ENCODE measurements around the gene GRIK4.

Gene GRIK4

DNA sequence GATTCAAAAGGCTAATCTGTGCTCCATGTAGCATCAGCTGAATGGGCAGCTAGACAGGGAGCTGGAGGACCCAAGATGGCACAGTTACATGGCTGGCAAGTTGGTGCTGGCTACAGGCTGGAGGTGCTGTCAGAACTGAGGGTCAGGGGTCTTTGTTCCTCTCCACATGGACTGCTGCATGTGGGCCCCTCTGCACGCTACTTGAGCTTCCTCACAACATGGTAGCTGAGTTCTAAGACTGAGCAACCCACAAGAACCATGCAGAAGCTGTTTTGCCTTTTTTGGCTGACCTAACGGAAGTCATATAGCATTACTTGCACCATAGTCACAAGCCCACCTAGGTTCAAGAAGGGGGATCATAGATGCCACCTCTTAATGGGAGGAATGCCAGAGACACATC is 196.1 kb downstream of the GRIK4 start:
- DNase-seq (ENCODE audit: low read depth): no peak

DNA sequence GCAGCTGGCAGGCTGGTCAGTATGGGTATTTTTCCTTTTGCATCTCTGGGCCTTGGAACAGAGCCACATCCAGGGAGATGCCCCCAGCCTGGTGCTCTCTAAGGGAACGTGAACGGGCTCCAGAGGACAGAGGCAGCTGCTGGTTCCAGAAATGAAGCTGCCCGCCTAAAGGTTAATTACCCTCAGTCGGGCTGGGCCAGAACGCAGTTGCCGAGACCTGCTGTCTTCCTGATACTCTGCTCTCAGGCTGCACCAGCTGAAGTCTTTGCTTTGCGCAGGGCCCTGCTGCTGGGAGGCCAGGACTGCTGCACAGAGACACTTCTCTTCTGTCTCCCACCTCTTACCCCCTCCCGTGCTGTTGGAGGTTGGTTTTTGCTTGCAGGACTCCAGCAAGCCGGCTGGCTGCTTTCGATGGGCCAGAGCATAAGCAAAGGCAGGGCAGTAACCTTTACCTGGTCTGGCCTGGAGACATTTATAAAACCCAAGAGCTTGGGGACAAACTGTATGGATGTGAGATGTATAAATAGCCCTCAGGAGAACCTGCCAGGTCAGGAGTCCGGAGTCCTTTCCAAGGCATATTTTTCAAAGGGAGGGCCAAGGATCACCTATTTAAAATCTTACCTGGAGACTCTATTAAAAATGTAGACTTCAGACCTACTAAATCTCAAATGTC is 197.1 kb downstream of the GRIK4 start:
- no peak for DNase-seq (ENCODE audit: low read depth)

DNA sequence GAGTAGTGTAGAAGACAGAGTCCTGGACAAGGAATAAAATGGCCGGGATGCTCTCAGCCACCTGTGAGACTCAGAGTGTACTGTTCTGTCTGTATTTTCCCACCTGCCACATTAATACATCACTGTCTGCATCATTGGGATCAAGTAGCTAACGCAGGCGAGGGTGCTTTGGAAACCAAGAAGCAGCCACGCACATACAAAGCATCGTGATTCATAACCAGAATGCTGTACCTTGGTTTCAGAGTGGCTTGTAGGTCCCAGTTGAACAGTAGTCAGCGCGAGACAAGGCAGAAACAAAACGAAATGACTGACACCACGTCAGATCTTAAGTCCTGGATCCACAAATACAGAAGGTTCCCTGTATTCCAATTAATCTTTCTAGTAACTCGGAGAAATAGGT is 198.3 kb downstream of the GRIK4 start:
- no peak for DNase-seq (ENCODE audit: low read depth)

DNA sequence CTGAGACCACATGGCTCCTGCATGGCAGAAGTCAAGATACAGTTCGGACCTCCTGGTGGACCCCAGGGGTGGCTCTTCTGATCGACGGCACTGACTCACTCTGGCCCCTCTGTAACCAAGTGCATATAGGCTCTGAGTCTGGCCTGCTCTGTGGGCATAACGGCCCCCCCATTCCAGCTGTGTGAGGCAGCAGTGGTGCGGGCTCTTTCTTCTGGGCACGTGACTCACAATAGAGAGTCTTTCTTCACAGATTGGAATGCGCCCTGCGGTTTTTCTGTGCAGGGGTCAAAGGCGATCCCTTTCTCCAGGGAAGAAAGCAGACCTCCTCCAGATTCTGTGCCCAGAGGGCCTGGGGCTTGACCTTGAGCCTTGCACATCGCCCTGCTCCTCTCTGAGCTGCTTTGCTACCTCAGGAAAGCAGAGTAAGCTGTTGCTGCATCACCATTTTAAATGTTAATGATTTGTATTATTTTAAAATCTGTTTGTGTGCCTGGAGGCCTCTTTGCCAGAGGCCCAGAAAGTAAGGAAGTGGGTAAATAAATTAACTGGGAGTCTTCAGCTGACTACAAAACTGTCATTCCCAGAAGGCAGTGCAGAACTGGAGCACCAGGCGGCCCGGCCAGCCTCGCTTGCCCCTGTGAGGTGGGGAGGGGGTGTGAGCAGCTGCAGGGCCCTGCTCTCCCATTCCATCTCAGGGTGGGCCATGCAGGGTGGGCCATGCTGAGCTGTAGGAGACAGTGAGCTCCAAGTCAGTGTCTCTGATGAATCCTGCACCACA is 199.0 kb downstream of the GRIK4 start:
- no peak for DNase-seq (ENCODE audit: low read depth)

DNA sequence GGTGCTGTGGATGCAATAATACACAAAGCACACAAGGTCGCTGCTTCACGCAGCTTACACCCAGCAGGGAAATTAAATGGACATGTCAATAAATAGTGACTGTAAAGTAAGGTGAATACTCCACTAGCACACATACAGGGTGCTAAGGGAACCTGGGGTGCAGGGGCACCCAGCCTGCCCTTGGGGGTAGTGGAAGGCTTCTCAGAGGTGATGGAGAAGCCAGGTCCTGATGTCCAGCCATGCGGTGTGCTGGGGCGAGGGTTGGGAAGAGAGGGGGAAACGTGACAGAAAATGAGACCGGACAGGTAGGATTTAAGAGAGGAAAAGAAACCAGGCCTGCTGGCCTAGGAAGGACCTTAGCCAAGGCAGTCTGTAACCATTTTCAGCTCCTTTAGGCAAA is 200.5 kb downstream of the GRIK4 start:
- DNase-seq (ENCODE audit: low read depth): no peak

DNA sequence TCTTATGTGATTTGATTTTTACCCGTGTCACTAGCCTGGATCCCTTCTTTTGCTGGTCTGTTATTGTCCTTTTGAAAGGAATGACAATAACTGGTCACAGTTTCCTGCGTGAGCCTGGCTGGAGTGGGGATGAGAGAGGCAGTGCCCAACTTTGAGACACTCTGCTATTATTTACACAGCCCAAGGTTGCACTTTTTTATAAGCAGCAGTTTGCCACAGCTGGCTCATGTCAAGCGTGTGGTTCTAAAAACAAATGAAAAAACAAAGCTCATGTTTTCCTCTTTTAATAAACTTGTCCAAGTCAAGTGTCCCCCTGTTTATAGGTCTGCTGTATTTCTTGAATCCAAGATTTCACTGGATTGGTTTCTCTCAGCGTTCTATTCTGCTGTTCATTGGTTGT is 201.3 kb downstream of the GRIK4 start:
- DNase-seq (ENCODE audit: low read depth): no peak

DNA sequence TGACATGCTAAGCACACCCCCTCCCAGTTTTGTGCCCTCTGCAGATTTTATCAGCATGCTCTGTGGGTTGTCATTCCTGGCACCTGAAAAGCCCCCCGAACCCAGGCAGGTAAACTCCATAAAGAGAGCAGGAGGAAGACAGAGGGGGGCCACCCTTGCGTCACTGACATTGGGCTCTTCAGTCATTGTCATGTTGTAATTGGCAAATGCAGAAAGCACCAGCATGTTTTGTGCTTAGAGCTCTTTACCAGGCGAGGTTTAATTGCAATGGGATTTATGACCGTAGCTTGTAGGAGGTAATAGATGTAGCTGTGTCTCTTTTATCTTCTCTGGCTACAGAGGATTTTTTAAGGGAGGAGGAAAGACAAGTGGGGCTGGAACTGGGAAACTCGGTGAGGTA is 201.7 kb downstream of the GRIK4 start:
- DNase-seq (ENCODE audit: low read depth): no peak

DNA sequence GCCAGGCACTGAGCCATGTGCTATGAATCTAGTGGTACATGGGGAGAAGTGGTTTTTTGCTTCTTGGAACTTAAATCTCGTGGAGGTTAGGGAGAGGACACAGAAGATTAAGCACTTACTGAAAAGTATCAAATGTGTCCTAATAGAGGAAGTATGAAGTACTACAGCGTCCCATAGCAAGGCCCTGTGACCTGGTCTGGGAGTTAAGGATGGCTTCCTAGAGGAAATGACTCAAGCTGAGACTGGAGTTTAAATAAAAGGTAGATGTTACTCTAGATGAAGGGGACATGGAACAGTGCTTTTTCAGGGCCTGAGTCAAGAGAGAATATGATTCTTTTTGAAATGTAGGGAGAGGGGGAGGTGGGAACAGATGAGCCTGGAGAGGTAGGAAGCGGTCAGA is 202.9 kb downstream of the GRIK4 start:
- no peak for DNase-seq (ENCODE audit: low read depth)

DNA sequence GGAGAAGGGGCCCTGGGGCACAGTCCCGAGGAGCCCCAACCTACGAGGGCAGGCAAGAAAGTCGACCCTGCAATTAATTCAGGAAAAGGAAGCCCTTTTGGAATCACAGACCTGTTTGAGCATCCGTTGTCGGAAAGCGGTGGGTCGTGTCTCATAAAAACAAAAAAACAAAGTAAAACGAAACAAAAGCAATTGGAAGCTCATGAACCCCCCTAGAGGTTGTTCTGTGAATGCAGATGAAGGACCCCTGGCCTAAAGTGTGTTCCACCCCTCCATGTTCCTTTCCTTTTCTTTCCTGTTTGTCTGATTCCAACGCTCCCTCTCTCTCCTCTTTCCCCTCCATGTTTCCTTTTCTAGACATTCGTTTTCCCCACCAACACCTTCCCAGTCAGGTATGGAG is 203.7 kb downstream of the GRIK4 start:
- no peak for DNase-seq (ENCODE audit: low read depth)

DNA sequence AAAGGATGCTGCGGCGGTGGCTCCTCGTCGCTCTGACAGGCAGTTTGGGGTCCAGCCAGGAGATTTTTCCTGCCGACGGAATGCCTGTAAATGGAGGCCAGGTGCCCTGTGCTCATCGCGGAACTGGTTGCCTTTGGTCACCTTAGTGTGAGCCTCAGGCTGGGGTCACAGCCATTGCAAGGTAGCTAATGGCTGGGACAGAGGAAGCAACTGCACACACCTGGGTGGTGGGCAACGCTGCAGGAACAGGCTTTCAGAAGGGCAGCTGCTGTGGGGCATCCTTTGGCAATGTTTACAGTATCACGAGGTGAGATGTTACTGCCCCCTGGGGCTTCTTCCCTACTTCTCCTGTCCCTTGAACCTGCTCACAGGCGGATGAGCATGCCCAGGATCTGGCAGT is 205.5 kb downstream of the GRIK4 start:
- no peak for DNase-seq (ENCODE audit: low read depth)

DNA sequence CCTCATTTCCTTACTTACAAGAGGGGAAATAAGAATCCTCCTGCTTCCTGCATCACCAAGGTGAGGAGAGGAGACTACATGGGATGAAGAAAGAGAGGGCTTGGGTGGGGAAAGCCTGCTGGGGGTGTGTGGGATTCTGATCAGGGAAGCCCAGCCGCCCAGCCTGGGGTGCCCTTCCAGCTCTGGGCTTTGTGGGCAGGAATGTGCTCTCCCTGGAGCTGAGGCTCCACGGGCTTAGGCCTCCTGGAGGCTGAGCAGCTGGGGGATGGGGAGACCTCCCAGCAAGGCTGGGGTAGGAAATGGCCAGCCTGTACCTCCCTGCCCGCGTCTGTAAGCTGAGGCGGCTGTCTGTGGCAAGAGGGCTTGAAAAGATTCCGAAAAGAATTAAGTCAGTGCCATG is 206.1 kb downstream of the GRIK4 start:
- DNase-seq (ENCODE audit: low read depth): no peak

DNA sequence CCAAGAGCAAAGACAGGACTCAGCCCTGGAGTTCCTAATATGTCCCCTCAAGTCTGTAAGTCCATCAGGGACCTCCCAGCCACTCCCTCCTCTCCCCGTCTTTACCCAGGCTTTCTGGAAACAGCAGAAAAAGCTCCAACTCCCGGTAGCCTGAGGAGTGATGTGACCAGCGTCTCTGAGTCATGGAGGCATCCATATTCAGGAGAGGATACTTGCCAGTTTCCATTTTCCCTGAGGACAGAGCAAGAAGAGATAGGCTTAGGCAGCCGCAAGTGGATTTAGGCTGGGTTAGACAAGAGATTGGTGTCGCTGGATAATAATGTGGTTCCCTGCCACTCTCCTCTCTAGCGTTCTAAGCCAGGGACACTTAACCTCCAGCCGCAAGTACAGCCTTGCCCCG is 206.6 kb downstream of the GRIK4 start:
- DNase-seq (ENCODE audit: low read depth): no peak

DNA sequence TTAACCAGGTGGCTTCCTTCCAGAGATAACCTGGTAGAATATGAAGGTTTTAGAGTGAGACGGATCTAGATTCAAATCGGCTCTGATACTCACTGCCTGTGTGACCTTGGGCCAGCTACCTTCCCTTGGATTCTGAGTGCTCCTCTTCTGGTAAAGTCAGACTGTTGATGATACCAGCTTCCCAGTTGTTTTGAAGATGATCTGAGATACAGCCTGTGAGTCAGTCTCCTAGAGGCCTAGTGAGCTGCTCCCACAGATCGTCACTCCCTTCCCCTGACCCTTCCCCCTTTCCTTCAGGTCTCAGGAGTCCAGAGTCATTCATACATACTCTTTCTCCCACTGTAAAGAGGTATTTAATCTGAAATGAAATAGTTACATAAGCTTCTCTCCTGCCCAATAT is 207.8 kb downstream of the GRIK4 start:
- DNase-seq (ENCODE audit: low read depth): no peak

DNA sequence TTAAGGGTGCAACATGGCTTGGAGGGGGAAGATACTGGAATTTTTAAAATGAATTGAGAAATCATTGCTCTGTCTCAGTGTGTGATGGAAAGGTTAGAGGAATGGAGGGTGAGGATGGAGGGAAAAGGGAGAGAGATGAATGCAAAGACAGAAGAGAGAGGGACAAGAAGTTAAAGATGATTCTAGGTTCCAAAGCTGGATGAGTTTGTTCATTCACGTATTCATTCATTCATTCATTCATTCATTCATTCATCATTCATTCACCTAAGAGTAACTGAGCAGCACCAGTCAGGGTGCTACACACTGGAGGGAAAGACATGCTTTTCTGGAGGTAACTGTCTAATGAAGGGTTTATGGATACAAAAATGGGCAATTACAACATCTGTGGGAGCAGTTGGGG is 209.2 kb downstream of the GRIK4 start:
- no peak for DNase-seq (ENCODE audit: low read depth)

DNA sequence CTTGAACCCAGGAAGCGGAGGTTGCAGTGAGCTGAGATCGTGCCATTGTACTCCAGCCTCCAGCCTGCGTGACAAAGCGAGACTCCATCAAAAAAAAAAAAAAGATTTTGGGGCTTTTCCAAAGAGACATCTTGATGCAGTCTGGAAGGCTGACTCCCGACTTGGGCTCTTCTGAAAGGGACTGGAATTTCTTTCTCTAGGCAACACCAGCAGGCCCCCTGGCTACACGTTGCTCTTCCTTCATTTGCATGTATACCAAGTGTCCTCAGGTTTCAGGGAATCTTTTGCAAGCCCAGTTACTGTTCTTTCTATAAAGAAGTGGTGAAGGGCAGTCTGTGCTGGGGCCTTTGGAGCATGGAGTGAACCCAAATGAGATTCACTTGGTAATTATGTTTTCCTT is 211.0 kb downstream of the GRIK4 start:
- no peak for DNase-seq (ENCODE audit: low read depth)

DNA sequence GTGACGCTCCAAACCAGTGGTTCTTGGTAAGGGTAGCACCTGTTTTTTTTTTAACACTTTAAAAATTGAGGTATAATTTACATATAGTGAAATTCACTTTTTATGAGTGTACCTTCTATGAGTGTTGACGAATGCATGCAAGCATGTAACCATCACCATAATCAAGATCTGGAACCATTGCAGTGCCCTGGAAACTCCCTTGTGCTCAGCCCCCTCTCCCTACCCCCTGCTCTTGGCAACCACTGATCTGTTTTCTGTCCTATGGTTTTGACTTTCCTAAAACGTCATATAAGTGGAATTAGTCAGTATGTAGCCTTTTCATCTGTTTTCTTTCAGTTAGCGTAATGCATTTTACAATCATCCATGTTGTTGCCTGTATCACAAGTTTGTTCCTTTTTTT is 212.2 kb downstream of the GRIK4 start:
- no peak for DNase-seq (ENCODE audit: low read depth)

DNA sequence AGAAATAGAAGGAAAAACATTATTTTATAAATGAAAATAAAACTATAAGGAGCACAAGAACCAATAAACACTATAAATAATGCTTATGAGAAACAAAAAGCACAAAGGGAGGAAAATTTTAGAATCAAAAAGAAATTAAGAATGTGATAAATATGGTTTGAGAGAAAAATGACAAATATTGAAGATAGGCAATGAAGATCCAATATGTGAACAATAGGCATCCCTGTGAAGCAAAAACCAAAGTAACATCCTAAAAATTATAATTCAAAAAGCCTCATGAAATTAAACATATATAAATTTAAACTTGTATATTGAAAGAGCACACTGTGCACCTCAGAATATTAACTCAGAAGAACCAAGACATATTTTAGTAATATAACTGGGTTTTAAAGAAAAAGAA is 216.2 kb downstream of the GRIK4 start:
- no peak for DNase-seq (ENCODE audit: low read depth)

DNA sequence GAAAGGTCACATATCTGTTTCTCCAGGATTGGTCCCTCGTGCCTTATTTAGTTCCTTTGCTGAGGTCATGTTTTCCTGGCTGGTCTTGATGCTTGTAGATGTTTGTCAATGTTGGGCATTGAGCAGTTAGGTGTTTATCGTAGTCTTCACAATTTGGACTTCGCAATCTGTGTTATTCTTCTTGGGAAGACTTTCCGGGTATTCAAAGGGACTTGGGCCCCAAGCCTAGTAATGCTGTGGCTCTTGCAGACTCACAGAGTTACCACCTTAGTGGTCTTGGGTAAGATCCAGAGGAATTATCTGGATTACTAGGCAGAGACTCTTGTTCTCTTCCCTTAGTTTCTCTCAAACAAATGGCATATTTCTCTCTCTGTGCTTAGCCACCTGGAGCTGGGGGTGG is 223.5 kb downstream of the GRIK4 start:
- DNase-seq (ENCODE audit: low read depth): no peak

DNA sequence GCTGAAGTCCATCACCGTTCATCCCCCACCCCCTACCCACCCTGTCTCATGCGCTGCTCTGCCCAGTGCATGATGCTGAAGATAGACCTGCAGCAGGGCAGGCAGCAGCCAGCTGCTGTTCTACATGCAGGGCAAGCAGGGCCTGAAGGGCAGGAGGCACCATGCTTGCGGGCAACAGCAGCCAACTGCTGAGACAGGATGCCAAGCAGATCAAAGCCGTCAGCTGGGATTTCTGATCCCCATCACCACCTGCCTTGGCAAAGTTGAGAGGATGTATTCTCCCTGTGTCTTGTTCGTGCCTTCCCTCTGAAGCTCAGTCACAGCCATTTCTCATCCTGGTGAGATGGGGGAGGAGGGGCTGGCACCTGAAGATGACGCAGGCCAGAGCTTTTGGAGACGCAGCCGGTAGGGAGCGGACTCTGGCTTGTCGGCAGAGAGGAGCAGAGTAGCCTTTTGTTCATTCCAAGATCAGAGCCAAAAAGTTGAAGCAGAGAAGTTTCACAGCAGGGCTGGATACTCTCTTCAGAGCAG is 227.0 kb downstream of the GRIK4 start:
- no peak for DNase-seq (ENCODE audit: low read depth)

DNA sequence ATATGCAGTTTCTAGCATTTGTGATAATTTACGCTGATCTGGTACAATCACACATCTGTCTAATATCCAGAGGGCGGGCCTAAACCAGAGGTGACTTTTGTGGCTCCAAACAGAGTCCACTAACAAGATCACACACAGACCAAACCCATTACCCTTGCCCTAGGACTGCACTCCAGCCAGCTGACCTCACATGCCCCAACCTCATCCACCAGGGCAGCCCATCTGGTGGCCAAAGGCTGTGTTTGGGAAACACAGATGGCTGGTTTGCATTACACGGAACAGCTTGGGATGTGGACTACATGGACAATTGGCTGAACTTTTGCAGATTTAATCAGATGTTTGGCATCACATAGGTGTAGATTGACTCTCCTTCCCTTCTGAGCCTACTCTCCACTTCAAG is 228.2 kb downstream of the GRIK4 start:
- DNase-seq (ENCODE audit: low read depth): no peak

DNA sequence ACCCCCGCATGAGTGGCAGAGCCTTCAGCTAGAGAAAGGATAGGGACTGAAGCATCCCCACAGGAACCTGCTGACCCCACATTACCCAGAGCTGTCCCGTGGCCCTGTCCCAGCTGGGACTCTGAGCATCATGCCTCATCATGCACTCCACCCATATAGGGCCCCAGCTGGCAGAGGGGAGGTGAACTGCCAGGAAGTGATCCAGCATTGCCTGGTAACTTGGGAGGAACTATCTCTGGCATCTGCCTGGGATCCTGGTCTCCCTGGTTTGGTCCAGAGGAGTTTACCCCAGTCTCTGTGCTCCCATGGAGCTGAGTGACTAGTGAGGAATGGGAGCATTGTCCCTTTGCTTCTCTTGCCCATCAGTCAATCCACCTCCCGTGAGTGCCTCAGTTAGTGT is 228.8 kb downstream of the GRIK4 start:
- no peak for DNase-seq (ENCODE audit: low read depth)

DNA sequence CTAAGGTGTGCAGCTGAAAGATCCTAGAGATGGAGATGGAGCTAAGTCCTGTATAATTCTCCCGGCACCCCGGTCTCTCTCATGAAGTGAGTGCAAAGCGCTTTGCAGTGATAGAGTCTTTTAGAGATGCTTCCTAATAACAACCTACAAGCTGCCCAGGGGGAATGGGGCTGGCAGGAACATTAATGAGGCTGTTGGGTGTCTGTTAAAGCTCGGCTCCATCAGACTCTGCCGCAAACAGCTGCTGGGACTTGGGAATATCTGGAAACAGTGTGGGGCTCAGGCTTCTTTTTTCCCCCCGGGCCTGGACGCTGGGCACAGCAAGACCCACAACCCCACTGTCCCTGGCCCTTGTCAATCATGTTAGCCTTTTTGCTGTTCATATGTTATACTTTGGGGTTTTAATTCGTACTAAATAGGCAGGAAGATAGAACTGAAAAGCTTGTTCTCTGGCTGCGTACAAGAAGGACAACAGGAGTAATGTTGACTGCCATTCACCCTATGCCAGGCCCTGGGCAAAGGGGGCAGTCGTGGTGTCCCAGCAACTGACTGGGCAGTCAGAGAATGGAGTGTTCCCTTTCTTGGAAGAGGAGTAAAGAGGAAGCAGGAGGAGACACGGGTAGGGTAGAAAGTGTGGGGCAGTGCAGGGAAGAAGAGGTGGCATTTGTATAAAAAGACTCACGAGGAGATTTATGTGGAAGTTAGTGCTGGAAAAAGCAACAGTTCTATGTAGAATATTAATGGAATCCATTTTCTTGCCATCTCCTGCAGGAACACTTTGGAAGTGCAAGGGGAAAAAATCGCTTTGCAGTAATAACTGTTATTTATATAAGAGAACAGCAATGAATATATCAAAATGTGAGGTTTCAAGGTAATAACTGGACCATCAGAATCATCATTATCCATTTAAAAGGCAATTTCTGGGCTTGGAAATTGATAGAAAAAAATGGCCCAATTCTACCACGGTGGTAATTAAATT is 232.8 kb downstream of the GRIK4 start:
- DNase-seq (ENCODE audit: low read depth): no peak

DNA sequence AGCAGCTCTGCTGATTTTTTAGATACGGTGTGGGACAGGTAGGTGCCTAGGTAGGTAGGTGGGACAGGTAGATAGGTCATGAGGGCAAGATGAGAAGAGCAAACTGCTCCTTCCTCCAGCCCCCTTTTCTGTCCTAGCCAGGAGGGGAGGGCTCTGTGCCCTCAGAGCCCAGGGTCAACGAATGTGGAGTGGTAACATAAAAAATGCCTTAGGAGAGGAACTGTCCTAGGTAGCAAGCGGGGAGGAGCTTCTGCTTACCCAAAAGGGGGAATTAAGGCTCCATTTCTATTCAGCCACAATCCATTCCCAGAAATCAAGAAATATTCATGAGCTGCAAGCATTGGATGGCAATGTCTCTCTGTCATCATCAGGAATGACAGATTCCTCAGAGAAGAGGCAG is 234.8 kb downstream of the GRIK4 start:
- no peak for DNase-seq (ENCODE audit: low read depth)

Measured in stimulated activated CD8-positive, alpha-beta memory T cell treated with anti-CD3 and anti-CD28 coated beads, Interleukin-12 subunit alpha, Interleukin-12 subunit beta, amount 100 ng/mL, for 4 hours (primary cell).